ENCODE data around the gene SLC39A9.
"Not testable (repeated sequence)": the region's sequence is repeated elsewhere in the genome, so short reads cannot be mapped to it uniquely, and the experiment has no call there.

Gene SLC39A9

DNA sequence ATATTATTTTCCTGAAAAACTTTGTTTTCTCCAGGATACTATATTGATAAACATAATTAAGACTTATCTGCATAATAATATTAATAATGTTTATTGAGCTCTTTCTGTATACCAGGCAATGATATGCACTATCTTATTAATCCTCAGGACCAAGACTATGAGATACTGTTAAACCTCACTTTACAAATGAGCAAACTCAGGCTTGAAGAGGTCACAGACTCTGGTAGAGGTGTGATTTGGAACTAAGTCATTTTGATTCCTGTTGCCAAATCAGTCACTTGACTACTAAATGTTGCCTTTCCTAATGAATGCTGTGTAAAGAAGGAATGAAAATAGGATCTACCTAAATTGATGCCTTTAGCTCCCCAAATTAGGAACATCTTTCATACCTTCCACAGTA lies 7.3 kb downstream of the SLC39A9 start:
- in situ Hi-C loops (cut with HindIII; ENCODE audit: low pct_unique_long_range_greater_than_20kb, low sequenced_read_pairs) = no loop called here
- no peak for TF ChIP-seq JUND (IDR thresholded peaks at IDR 0.05; ENCODE audit: low read depth)
- DNase-seq (ENCODE audit: low read depth in 1 of 2, low spot score in 1 of 2) = no peak

DNA sequence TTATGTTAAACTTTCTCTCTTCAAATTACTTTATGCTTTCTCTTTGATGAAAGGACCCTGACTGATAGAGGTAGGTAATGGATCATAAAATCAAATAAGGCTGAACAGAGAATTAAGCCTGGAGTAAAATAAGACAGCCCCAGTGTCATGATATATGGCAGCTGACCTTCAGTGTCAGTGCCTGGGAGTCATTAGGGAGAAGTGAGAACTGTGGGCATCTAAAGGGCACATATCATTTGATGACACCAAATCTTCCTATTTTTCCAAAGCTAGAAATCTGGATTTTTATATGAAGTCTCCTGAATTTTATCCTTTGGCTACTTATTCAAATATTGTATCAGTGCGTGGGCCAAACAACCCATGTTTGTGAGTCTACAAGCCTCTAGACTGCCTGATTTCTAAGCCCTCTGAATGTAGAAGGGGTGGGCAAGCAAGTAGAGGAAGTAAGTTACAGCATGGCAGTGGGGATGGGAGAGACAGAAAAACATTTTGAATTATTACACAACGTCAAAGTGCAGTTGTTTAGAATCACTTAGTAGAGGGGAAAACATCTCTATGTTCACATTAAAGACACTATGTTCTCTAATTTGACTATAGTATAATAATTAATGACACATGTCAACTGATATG lies 10.0 kb downstream of the SLC39A9 start:
- TF ChIP-seq JUND (IDR thresholded peaks at IDR 0.05; ENCODE audit: low read depth) = no peak
- DNase-seq (ENCODE audit: low read depth in 1 of 2, low spot score in 1 of 2) = no peak
- in situ Hi-C loops (cut with HindIII; ENCODE audit: low pct_unique_long_range_greater_than_20kb, low sequenced_read_pairs) = no loop called here

- no peak for DNase-seq (ENCODE audit: low read depth in 1 of 2, low spot score in 1 of 2)
- in situ Hi-C loops (cut with HindIII; ENCODE audit: low pct_unique_long_range_greater_than_20kb, low sequenced_read_pairs) = no loop called here
These were observed 15.0 kb downstream of the SLC39A9 start for GRCh38 chr14:69413483-69413882.

GRCh38 chr14:69416087-69416486 lies 17.6 kb downstream of the SLC39A9 start:
- DNase-seq (ENCODE audit: low read depth in 1 of 2, low spot score in 1 of 2); in situ Hi-C loops (cut with HindIII; ENCODE audit: low pct_unique_long_range_greater_than_20kb, low sequenced_read_pairs): not testable (repeated sequence)

More at GRCh38 chr14:69413483-69413882, 15.0 kb downstream of the SLC39A9 start:
- TF ChIP-seq JUND (IDR thresholded peaks at IDR 0.05; ENCODE audit: low read depth) = no peak

- no peak for TF ChIP-seq JUND (IDR thresholded peaks at IDR 0.05; ENCODE audit: low read depth)
- in situ Hi-C loops (cut with HindIII; ENCODE audit: low pct_unique_long_range_greater_than_20kb, low sequenced_read_pairs) = no loop called here
- no peak for DNase-seq (ENCODE audit: low read depth in 1 of 2, low spot score in 1 of 2)
These were observed 24.8 kb downstream of the SLC39A9 start for GRCh38 chr14:69423279-69423678.

- TF ChIP-seq JUND (IDR thresholded peaks at IDR 0.05; ENCODE audit: low read depth) = no peak
- in situ Hi-C loops (cut with HindIII; ENCODE audit: low pct_unique_long_range_greater_than_20kb, low sequenced_read_pairs) = no loop called here
- DNase-seq (ENCODE audit: low read depth in 1 of 2, low spot score in 1 of 2) = no peak
These were observed 25.8 kb downstream of the SLC39A9 start for GRCh38 chr14:69424149-69424923.

DNA sequence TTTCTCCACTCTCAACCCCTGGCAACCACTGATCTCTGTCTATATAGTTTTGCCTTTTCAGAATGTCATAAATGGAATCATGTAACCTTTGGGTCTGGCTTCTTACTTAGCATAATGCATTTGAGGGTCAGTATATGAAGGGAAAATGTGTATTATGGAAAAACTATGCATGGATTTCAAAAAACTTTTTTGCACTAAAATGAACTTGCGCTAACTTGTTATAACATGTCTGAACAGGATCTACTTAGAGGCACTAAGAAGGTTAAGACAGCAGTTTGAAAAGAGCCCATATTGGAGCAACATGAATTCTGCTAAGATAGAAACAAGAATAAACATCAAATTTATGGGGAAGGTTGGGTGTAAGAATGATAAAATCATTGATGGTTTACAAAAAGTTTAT lies 29.1 kb downstream of the SLC39A9 start:
- in situ Hi-C loops (cut with HindIII; ENCODE audit: low pct_unique_long_range_greater_than_20kb, low sequenced_read_pairs) = no loop called here

DNA sequence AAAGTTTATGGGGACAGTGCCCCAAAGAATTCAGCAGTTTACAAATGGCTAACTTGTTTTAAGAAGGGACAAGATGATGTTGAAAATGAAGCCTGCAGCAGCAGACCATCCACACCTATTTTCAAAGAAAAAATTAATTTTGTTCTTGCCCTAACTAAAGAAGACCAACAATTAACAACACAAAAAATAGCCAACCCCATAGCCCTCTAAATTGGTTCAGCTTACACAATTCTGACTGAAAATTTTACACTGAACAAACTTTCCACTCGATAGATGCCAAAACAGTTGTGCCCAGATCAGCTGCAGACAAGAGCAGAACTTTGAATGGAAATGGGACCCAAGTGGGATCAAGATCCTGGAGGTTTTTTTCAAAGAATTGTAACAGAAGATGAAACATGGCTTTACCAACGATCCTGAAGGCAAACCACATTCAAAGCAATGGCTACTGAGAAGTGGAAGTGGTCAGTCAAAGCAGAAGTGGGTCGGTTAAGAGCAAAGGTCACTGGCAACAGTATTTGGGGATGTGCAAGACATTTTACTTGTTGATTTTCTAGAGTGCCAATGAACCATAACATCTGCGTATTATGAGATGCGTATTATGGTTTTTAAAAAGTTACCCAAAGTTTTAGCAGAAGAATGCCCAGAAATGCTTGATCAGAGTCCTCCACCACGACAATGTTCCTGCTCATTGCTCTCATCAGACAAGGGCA lies 30.0 kb downstream of the SLC39A9 start:
- in situ Hi-C loops (cut with HindIII; ENCODE audit: low pct_unique_long_range_greater_than_20kb, low sequenced_read_pairs) = no loop called here
- no peak for TF ChIP-seq JUND (IDR thresholded peaks at IDR 0.05; ENCODE audit: low read depth)
- no peak for DNase-seq (ENCODE audit: low read depth in 1 of 2, low spot score in 1 of 2)

More for the DNA sequence above, 29.1 kb downstream of the SLC39A9 start:
- no peak for DNase-seq (ENCODE audit: low read depth in 1 of 2, low spot score in 1 of 2)
- no peak for TF ChIP-seq JUND (IDR thresholded peaks at IDR 0.05; ENCODE audit: low read depth)

DNA sequence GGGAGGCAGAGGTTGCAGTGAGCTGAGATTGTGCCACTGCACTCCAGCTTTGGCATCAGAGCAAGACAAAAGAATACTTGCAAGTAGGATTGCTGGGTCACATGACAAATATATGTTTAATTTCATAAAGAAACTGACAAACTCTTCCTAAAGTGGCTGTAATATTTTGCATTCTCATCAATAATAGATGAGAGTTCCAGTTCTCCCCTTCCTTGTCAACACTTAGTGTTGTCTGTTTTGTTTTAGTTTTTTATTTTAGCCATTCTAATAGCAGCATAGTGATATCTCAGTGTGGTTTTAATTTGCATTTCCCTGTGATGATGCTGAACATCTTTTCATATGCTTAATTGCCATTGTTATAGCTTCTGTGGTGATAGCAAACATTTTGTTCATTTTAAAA lies 31.2 kb downstream of the SLC39A9 start:
- in situ Hi-C loops (cut with HindIII; ENCODE audit: low pct_unique_long_range_greater_than_20kb, low sequenced_read_pairs) = no loop called here
- DNase-seq (ENCODE audit: low read depth in 1 of 2, low spot score in 1 of 2) = no peak
- TF ChIP-seq JUND (IDR thresholded peaks at IDR 0.05; ENCODE audit: low read depth) = no peak

DNA sequence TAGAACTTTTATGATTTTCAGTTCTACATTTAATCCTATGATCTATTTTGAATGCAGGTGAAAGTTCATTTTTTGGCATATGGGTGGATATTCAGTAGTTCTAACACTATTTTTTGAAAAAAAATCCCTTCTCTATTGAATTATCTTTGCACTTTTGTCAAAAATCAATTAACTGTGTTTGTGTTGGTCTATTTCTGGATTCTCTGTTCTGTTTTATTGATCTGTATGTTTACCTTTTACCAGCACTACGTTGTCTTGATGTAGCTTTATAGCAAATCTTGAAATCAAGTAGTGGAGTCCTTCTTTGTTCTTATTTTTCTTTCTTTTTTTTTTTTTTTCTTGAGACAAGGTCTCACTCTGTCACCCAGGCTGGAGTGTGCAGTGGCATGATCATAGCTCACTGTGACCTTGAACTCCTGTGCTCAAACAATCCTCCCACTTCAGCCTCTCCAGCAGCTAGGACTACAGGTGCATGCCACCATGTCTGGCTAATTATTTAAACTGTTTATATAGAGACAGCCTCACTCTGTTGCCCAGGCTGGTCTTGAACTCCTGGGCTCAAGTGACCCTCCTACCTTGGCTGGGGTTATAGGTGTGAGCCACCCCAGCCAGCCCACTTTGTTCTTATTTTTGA lies 31.9 kb downstream of the SLC39A9 start:
- no peak for TF ChIP-seq JUND (IDR thresholded peaks at IDR 0.05; ENCODE audit: low read depth)
- DNase-seq (ENCODE audit: low read depth in 1 of 2, low spot score in 1 of 2) = no peak
- in situ Hi-C loops (cut with HindIII; ENCODE audit: low pct_unique_long_range_greater_than_20kb, low sequenced_read_pairs) = no loop called here

DNA sequence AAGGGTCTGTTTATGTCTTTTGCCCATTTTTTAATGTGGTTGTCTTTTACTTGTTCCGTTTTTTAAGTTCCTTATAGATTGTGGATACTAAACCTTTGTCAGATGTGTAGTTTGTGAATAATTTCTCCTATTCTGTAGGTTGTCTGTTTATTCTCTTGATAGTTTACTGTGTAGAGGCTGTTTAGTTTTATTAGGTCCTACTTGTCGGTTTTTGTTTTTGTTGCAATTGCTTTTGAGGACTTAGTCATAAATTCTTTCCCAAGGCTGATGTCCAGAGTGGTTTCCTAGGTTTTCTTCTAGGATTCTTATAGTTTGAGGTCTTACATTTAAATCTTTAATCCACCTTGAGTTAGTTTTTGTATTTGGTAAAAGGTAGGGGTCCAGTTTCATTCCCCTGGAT lies 33.9 kb downstream of the SLC39A9 start:
- DNase-seq (ENCODE audit: low read depth in 1 of 2, low spot score in 1 of 2) = no peak
- no peak for TF ChIP-seq JUND (IDR thresholded peaks at IDR 0.05; ENCODE audit: low read depth)
- in situ Hi-C loops (cut with HindIII; ENCODE audit: low pct_unique_long_range_greater_than_20kb, low sequenced_read_pairs) = no loop called here

DNA sequence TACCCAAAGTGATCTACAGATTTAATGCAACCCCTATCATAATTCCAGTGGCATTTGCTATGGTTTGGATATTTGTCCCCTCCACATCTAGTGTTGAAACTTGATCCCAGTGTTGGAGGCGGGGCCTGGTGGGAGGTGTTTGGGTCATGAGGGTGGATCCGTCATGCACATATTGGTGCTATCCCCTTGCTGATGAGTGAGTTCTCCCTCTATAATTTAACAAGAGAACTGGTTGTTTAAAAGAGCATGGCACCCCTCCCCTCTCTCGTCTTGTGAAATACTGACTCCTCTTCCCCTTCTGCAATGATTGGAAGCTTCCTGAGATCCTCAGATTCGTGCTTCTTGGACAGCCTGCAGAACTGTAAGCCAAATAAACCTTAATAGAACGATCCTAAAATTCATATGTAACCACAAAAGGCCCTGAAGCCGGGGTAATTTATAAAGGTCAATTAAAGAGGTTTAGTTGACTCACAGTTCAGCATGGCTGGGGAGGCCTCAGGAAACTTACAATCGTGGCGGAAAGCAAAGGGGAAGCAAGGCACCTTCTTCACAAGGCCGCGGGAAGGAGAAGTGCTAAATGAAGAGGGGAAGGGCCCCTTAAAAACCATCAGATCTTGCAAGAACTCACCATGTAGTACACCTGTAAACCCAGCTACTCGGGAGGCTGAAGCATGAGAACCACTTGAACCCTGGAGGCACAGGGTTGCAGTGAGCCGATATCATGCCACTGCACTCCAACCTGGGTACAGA lies 41.2 kb downstream of the SLC39A9 start:
- no peak for DNase-seq (ENCODE audit: low read depth in 1 of 2, low spot score in 1 of 2)
- in situ Hi-C loops (cut with HindIII; ENCODE audit: low pct_unique_long_range_greater_than_20kb, low sequenced_read_pairs) = no loop called here
- TF ChIP-seq JUND (IDR thresholded peaks at IDR 0.05; ENCODE audit: low read depth) = no peak

All from T47D (cell line).